GM10847 (cell line): ENCODE results near the gene TPX2.
A peak's percentile ranks its signal among the peaks of the same experiment; 100 is the strongest.

Experiments
- POLR2A ChIP-seq: IDR thresholded peaks from 2 replicates; pipeline ENCODE4 v1.6.1; 2011; ENCODE audit not compliant: insufficient read length; ENCODE audit errors: extremely low read depth

TPX2 gene

GRCh38 chr20:31723319-31724078, 15.6 kb upstream of the TPX2 start:
- TF ChIP-seq POLR2A, result peak; percentile 56

- TF ChIP-seq POLR2A, result no peak
Measured at GRCh38 chr20:31731321-31731717, 7.8 kb upstream of the TPX2 start.

GRCh38 chr20:31739550-31739977, 474 bp downstream of the TPX2 start:
- no peak for TF ChIP-seq POLR2A

- TF ChIP-seq POLR2A, result no peak
Measured at GRCh38 chr20:31740208-31740607, 1.1 kb downstream of the TPX2 start.

- TF ChIP-seq POLR2A, result no peak
Measured at GRCh38 chr20:31740656-31741323, 1.7 kb downstream of the TPX2 start.

GRCh38 chr20:31746068-31746878, 7.2 kb downstream of the TPX2 start:
- TF ChIP-seq POLR2A, result no peak

GRCh38 chr20:31747640-31748039, 8.6 kb downstream of the TPX2 start:
- TF ChIP-seq POLR2A, result no peak

- no peak for TF ChIP-seq POLR2A
Measured at GRCh38 chr20:31749223-31749622, 10.1 kb downstream of the TPX2 start.

- TF ChIP-seq POLR2A, result no peak
Measured at GRCh38 chr20:31751126-31751525, 12.0 kb downstream of the TPX2 start.

GRCh38 chr20:31757254-31757653, 18.2 kb downstream of the TPX2 start:
- TF ChIP-seq POLR2A, result no peak

- TF ChIP-seq POLR2A, result no peak
Measured at GRCh38 chr20:31758521-31758920, 19.4 kb downstream of the TPX2 start.

- TF ChIP-seq POLR2A, result no peak
Measured at GRCh38 chr20:31758991-31759390, 19.9 kb downstream of the TPX2 start.

GRCh38 chr20:31759836-31760518, 20.9 kb downstream of the TPX2 start:
- TF ChIP-seq POLR2A, result no peak

GRCh38 chr20:31760519-31761240, 21.6 kb downstream of the TPX2 start:
- no peak for TF ChIP-seq POLR2A
